WI38 (cell line): ENCODE measurements around the gene TNFRSF17.
A peak's percentile ranks its signal among the peaks of the same experiment; 100 is the strongest.
"Not testable (repeated sequence)": the region's sequence is repeated elsewhere in the genome, so short reads cannot be mapped to it uniquely, and the experiment has no call there.

ENCODE experiments used
- H3K4me3 ChIP-seq: 2 replicates; pipeline ENCODE4 v1.5.1; 2011; ENCODE audit warnings: low read depth, mild to moderate bottlenecking, control low read depth, low read length
- CTCF ChIP-seq: IDR thresholded peaks from 2 replicates; pipeline ENCODE4 v1.5.1; 2012; ENCODE audit warnings: low read depth, mild to moderate bottlenecking, control low read depth, low read length

TNFRSF17 gene

GRCh38 chr16:11964761-11965551 lies at the start of gene TNFRSF17:
TSS of gene TNFRSF17 (plus strand) at chr16:11965210. CDS start at chr16:11965325, 115 bp downstream.
- TF ChIP-seq CTCF: no peak
- no peak within 1 kb of the TSS for H3K4me3 ChIP-seq

GRCh38 chr16:11915644-11916523 lies 49.1 kb upstream of the TNFRSF17 start, which contains the start of gene GSPT1:
TSS of gene GSPT1 (minus strand) at chr16:11915956. CDS start at chr16:11915720, 236 bp downstream.
- H3K4me3 ChIP-seq: peak within 1 kb of the TSS; percentile 77
- TF ChIP-seq CTCF: no peak

- TF ChIP-seq CTCF: no peak
- peak overlapping the region; percentile 77 for H3K4me3 ChIP-seq
Observed at GRCh38 chr16:11916524-11917285, 48.3 kb upstream of the TNFRSF17 start.

- not testable (repeated sequence) for H3K4me3 ChIP-seq
Observed at GRCh38 chr16:11924046-11924445, 41.0 kb upstream of the TNFRSF17 start.

- not testable (repeated sequence) for H3K4me3 ChIP-seq
Observed at GRCh38 chr16:11927350-11927749, 37.7 kb upstream of the TNFRSF17 start.

GRCh38 chr16:11941945-11942344 lies 23.1 kb upstream of the TNFRSF17 start, which contains the start of gene NPIPB2:
TSS of gene NPIPB2 (minus strand) at chr16:11942045. CDS start at chr16:11942045, 0 bp downstream.
- not testable (repeated sequence) for H3K4me3 ChIP-seq

- H3K4me3 ChIP-seq: no peak overlapping the region
- TF ChIP-seq CTCF: no peak
Observed at GRCh38 chr16:11946433-11946832, 18.6 kb upstream of the TNFRSF17 start.

- TF ChIP-seq CTCF: no peak
- no peak overlapping the region for H3K4me3 ChIP-seq
Observed at GRCh38 chr16:11948819-11949218, 16.2 kb upstream of the TNFRSF17 start.
